Measurements from ENCODE around the gene ZG16B. TPM values are rescaled to one million over a fixed set of nuclear protein-coding genes. Genes with fewer than 3 reads are reported as not detected.

The ZG16B gene
- total RNA-seq, 1 experiment from 2014 or later = not detected

DNA sequence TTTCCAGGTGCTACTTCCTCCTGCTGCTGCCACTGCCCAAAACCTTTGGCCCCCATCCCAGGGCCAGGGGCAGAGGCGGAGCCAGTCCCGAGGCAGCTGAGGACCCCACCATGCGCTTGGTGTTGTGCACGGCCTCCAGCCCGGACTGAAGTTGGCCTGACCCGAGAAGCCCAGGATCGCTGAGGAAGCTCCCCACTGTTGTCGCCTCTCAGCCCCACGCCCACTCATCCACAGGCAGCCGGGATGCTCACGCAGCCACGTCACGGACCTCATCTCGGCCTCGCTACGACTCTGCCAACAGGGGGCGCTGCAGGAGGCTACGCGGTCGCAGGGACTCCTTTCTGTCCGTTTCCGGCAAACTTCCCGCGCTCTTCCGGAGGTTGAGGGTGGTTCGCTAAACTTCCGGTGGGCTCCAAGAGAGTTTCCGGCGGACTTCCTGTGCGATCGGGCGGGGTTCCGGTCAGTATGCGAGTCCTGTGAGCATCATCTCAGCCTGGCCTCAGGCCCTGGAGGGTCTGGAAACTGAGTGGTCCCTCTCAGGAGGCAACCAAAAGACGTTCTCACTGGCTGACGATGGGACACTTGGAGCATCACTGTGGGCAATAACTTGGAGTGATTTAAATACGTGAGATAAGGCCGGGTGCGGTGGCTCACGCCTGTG, 12.4 kb downstream of the ZG16B start:
- peak; percentile 80 for DNase-seq
- Histone ChIP-seq H2BK15ac (ENCODE audit: low read depth, low read length) (no peak overlapping the region), H4K8ac (replicated peaks; ENCODE audit: insufficient read length, low read depth, low read length) (no peak overlapping the region), H4K20me1 (ENCODE audit: control insufficient read depth, insufficient read depth, insufficient read length) (no peaks in the 10 kb centered on the region), H3K23me2 (ENCODE audit: insufficient read length, low read depth, low read length, poor library complexity, severe bottlenecking) (no peaks in the 10 kb centered on the region), H3K27ac (ENCODE audit: insufficient read length, low read depth, low read length) (no peak overlapping the region), H4K5ac (ENCODE audit: insufficient read length, low read depth, low read length) (no peak overlapping the region), H2BK5ac (ENCODE audit: insufficient read length, low read length) (no peak overlapping the region), H3K27me3 (ENCODE audit: insufficient read depth, low read length) (no peaks in the 10 kb centered on the region; the same call in 1 of the 2 replicates), H3K79me2 (ENCODE audit: insufficient read depth, low read length) (no peaks in the 10 kb centered on the region), H3K4me2 (ENCODE audit: insufficient read depth, insufficient read length, low read length) (no peak overlapping the region), H3K4ac (ENCODE audit: low read depth, low read length) (no peak overlapping the region), H2BK120ac (ENCODE audit: low read depth, low read length, poor library complexity, severe bottlenecking) (no peak overlapping the region), H2AK5ac (ENCODE audit: insufficient read length, low read length) (no peak overlapping the region), H2AFZ (ENCODE audit: low read length) (peak overlapping the region; percentile 46), H2BK12ac (ENCODE audit: insufficient read length, low read depth, low read length) (no peak overlapping the region), H3K79me1 (ENCODE audit: insufficient read depth, low read depth, low read length, poor library complexity, severe bottlenecking) (no peaks in the 10 kb centered on the region), H2BK20ac (ENCODE audit: low read depth, low read length, poor library complexity, severe bottlenecking) (no peak overlapping the region), H3K4me1 (ENCODE audit: insufficient read depth, low read length) (0 out of 2 replicates have a peak, but pooled peaks cover 3% of the 10 kb centered on the region), H3K18ac (ENCODE audit: insufficient read length, low read depth, low read length) (peak overlapping the region; percentile 72), H3K9me3 (ENCODE audit: control insufficient read depth, low read depth, low read length) (no peaks in the 10 kb centered on the region), H4K91ac (ENCODE audit: insufficient read length, low read depth, low read length) (no peak overlapping the region), H3K56ac (ENCODE audit: insufficient read length, low read depth, low read length) (no peak overlapping the region), H3T11ph (ENCODE audit: low read length) (no peak overlapping the region), H3K9ac (ENCODE audit: extremely low read depth, insufficient read length, low read length) (no peak overlapping the region), H3K23ac (ENCODE audit: insufficient read length, low read depth, low read length) (no peak overlapping the region), H3K14ac (ENCODE audit: insufficient read depth, low read length) (peak overlapping the region; percentile 26; the same call in 1 of the 2 replicates)
- Mint-ChIP-seq H3K4me3 (peak overlapping the region in 1 of 2 experiments; percentile 5; a peak in 1 of 5 replicates), H3K27ac (peak overlapping the region in 1 of 3 experiments; percentile 31; a peak in 1 of 7 replicates), H3K36me3 (ENCODE audit: insufficient read depth in 1 of 3, low read depth in 3 of 3) (no peaks in the 10 kb centered on the region), H3K27me3 (ENCODE audit: low read depth) (peaks cover 13% of the 10 kb centered on the region), H3K4me1 (peaks cover 3 to 12% of the 10 kb centered on the region in 2 experiments; a peak in 2 of 4 replicates), H3K9me3 (peaks cover 3% of the 10 kb centered on the region in 2 experiments; a peak in 4 of 5 replicates)
- WGBS (ENCODE audit: extremely low coverage, insufficient read length, low lambda C conversion rate) = no CpG with 5 or more reads among the region's 40 CpGs
- TF ChIP-seq, protein P1, sequence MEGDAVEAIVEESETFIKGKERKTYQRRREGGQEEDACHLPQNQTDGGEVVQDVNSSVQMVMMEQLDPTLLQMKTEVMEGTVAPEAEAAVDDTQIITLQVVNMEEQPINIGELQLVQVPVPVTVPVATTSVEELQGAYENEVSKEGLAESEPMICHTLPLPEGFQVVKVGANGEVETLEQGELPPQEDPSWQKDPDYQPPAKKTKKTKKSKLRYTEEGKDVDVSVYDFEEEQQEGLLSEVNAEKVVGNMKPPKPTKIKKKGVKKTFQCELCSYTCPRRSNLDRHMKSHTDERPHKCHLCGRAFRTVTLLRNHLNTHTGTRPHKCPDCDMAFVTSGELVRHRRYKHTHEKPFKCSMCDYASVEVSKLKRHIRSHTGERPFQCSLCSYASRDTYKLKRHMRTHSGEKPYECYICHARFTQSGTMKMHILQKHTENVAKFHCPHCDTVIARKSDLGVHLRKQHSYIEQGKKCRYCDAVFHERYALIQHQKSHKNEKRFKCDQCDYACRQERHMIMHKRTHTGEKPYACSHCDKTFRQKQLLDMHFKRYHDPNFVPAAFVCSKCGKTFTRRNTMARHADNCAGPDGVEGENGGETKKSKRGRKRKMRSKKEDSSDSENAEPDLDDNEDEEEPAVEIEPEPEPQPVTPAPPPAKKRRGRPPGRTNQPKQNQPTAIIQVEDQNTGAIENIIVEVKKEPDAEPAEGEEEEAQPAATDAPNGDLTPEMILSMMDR (conservative IDR thresholded peaks at IDR 0.05) = peak; percentile 93

Data from H9 (cell line).